ENCODE data around the gene FERMT2.

DNA sequence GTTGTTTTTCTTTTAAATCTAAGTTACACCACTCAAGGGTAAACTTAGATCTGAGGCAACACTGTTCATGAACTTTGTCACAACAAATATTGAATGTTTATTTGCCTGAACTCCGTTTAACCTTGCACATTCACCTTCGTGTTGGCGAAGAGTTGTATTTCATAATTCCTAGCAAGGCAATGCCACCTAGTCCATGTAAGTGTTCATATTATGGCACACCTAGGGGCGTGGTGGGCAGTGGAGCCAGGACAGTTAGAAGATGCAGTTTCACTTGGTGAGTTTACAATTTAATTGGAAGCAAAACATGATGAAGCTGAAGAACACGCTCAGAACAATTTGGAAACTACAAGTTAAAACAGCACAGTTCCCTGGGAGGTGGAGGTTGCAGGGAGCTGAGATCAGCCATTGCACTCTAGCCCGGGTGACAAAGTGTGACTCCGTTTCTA, 129.0 kb downstream of the FERMT2 start:
- TF ChIP-seq, protein P1, sequence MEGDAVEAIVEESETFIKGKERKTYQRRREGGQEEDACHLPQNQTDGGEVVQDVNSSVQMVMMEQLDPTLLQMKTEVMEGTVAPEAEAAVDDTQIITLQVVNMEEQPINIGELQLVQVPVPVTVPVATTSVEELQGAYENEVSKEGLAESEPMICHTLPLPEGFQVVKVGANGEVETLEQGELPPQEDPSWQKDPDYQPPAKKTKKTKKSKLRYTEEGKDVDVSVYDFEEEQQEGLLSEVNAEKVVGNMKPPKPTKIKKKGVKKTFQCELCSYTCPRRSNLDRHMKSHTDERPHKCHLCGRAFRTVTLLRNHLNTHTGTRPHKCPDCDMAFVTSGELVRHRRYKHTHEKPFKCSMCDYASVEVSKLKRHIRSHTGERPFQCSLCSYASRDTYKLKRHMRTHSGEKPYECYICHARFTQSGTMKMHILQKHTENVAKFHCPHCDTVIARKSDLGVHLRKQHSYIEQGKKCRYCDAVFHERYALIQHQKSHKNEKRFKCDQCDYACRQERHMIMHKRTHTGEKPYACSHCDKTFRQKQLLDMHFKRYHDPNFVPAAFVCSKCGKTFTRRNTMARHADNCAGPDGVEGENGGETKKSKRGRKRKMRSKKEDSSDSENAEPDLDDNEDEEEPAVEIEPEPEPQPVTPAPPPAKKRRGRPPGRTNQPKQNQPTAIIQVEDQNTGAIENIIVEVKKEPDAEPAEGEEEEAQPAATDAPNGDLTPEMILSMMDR (IDR thresholded peaks at IDR 0.05; ENCODE audit: low read depth, low read length, missing input control) = no peak
- TF ChIP-seq YY1 (IDR thresholded peaks at IDR 0.05) = peak; percentile 88
